Kidney glomerular epithelial cell (primary cell): ENCODE data around the gene FGF5.
A peak's percentile ranks its signal among the peaks of the same experiment; 100 is the strongest.
"Not testable (repeated sequence)": the region's sequence is repeated elsewhere in the genome, so short reads cannot be mapped to it uniquely, and the experiment has no call there.

Experiments used
- DNase-seq: peaks from one replicate; lab custom pipeline; 2025; lab: John Stamatoyannopoulos, UW

FGF5 gene

DNA sequence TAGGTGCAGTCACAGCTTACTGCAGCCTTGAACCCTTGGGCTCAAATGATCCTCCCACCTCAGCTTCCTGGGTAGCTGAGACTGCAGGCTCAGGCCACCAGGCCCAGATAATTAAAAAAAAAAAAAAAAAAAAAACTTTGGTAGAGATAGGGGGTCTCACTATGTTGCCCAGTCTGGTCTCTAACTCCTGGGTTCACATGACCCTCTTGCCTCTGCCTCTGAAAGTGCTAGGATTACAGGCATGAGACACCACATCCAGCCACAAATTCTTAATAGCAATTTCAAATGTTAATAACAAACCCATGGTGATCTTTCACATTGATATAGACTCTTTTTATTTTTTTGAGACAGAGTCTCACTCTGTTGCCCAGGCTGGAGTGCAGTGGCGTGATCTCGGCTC lies 12.3 kb upstream of the FGF5 start:
- DNase-seq, result no peak

DNA sequence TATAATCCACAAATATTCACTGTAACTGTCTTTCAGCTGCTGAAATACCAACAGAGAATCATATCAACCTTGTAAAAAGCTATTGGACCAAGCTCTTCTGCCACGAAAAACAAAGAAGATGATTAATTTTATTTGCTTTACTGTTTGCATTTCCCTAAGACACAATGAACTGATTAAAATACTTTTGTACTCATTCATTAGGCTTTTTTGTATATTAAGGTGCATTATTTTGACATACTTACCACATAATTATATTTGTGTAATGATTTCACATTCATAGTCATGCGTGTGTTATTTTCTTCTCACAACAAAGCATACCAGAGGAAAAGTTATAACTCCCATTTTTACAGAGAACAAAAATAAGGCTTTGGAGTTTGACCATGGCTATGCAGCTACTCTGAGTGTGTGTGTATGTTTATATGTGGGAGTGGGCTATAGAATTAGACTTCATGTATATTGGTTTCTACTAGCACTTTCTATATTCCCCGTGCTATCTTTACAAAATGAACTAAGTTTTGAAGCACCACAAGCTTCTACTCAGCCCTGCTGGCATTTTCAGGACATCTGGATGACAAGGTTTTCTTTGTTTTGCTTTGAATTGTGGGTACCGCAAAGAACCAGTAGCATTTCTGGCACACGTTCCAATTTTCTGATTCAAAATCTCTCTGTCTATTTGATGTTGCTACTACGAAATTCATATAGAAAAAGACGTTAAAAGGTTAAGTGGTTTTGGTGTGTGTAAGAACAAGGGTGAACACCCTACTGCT lies 11.0 kb upstream of the FGF5 start:
- DNase-seq, result no peak

DNA sequence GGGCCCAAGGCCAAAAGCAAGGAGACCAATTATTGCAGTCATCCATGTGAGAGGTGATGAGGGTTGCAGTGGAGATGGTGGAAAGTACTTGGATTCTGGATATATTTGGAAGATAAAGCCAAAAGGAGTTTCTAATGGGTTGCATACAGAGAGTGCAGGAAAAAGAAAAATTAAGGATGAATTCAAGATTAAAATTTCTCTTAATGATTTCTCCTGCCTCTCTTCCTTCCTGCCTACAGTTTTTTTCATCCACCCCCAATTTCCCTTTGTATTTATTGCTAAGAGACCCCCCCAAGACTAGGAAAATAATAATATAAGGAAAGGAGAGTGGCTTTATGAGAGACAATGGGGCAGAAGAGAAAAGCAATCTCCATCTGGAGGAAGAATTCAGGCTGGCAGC lies 8.6 kb upstream of the FGF5 start:
- DNase-seq, result no peak

DNA sequence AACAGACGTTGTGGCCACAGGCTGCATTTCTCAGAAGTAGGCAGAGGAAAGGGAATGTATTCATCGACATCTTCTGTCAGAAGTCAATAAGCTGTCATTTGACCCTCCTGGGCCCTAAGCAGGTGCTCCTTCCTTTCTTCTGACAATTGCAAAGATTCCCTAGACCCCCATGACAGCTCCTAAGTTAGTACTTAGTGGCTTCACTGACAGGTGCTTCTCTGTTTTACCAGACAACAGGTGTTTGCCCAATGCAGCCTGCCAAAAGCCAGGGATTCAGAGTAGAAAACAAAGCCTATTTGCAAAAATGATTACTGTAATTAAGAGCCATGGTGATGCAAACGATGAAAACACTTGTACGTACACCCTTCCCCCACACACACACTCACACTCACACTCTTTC lies 7.5 kb upstream of the FGF5 start:
- no peak for DNase-seq

DNA sequence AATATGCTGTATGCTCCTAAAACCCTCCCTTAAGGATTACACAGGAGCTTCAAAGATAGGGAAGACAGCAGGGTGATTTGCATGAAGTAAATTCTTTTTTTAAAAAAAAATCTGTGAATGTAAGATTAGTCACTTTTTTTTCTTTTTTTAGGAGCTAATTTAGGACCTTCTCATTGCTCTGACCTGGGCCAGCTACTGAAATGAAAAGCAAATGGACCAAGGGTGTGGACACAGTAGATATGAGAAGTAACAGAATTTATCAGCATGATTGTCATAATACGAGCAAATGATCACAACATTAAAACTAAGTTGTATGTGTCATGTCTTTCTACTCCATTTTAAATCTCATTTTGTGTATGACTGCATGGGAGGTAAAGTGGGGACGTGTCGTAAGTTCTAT lies 6.6 kb upstream of the FGF5 start:
- DNase-seq, result no peak

DNA sequence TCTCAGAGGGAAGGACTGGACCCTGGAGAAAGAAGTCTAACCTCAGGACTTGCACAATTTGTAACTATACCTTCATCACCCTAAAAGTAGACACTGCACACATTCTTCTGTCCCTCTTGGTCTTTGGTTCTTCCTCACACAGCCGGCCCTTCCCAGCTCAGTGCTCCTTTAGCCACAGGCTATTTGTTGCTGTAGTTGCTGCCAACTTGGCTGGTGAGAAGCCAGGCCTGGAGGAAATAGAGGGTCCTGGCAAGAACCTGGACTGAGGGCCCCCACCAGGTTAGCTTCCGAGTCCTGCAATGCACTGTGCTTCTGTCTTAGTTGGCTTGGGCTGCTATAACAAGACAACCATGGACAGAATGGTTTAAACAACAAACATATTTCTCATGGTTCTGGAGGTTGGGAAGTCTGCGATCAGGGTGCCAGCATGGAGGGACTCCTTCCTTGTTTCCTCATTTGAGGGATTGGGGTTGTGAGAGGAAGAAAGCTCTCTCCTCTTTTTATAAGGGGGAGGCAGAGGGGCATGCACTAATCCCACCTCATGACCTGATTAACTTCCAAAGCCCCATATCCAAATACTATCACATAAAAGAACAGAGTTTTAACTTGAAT lies 4.4 kb upstream of the FGF5 start:
- no peak for DNase-seq

DNA sequence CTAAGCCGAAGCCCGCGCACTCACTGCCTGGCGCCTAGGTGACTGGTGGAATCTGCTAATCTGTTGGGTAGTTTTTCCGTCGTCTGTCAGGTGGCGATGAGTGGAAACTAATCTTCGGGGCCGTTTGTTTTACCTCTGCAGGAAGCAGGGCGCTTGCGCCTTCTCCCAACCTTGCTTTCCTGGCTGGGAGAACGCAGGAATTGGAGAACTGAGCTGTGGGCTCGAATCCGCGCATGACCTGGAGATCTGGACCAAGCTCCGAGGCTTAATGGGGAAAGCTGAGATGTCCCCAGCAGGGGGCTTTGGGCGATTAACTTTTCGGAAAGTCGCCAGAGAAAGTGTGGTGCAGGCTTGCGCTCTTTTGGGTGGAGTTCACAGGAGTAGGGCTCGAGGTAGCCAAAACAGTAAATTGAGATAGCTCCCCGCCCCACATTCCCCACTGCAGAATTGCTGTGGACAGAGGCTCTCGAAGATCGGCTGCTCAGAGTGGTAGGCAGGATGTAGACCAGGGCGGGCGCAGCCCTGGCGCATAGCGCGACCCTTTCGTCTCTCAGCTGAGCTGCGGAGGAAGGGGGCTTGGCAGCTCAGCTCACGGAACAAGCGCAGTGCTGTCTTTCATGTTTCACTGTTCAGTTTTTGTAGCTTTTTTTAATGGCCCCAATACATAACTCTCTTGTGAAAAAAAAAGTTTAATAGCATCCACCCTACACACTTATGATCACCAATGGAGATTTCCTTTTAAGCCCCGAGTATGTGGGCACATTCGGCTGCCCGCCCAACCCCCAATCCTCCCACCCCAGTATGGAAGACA lies 2.7 kb upstream of the FGF5 start:
- no peak for DNase-seq

DNA sequence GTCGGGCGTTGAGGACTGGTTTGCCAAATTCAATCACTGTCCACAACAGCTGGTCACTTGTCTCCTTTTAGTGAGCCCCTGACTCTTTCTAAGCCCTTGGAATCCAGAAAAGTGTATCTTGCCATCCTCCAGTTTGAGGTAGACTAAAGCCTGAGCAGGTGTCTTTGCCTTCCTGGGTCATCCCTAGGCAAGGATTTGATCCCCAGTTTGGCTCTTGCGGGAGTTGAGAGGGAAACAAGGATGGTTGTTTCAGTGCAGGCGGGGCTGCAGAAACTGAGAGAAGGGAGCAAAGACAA lies 2.2 kb upstream of the FGF5 start:
- DNase-seq, result no peak

DNA sequence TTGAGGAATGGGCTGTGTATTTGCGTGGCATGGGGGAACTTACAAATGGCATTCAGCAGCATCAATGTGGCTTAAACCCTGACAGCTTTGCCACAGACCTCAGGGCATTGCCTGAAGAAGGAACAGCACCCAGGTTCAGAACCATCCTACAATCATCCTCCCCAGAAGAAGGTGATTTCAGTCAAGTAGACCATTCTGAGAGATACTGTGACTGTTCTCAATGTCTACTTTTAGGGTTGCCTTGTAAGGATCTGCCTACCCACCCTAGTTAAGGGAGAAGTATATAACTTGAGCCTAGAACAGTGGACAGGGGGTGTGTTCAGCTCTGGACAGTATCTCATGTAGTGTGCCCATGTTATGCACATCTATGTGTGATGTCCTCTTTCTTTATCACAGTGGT lies 1.6 kb upstream of the FGF5 start:
- no peak for DNase-seq

DNA sequence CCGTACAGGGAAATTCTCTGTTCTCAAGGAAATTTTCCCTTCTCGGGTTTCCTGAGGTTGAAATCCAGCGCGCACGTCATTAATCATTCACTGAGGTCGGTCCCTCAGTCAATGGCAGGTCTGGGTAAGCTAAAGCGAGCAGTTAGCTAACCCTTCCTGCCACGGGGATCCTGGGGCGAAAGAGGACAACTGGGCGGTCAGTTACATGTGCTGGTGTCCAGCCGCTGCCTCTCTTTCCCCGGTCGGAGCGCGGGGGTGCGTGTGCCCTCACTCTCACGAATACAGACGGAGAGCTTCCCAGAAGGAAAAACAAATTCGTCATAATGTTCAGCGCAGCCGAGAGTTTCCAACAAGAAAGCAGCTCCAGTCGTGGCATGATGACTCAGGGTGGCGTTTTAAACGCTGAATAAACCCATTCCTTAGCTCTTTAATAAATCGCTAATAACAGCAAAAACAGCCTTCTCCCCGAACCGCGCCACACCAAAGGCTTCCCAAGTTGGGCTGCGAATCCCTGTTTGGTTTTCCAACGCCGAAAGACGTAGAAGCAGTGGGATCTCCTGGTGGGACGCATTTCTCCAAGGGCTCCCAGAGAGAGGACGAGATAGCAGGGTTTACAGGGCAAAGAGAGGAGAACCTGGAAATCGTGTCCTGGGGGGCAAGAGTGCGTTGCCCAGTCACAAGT lies 752 bp upstream of the FGF5 start:
- peak; percentile 78 for DNase-seq

DNA sequence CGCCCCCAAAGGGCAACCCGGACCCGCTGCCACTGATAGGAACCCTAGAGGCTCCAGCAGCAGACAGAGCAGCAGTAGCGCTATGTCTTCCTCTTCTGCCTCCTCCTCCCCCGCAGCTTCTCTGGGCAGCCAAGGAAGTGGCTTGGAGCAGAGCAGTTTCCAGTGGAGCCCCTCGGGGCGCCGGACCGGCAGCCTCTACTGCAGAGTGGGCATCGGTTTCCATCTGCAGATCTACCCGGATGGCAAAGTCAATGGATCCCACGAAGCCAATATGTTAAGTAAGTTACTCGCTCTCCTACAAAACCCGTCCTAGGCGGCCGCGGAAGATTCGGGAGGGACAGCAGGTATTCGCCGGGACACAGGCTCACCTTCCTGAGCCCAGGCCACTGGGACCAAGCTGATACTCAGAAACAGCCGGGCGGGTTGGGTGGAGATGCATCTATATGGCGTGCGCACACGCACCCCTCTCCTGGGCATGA lies 477 bp downstream of the FGF5 start:
- DNase-seq, result peak; percentile 63

DNA sequence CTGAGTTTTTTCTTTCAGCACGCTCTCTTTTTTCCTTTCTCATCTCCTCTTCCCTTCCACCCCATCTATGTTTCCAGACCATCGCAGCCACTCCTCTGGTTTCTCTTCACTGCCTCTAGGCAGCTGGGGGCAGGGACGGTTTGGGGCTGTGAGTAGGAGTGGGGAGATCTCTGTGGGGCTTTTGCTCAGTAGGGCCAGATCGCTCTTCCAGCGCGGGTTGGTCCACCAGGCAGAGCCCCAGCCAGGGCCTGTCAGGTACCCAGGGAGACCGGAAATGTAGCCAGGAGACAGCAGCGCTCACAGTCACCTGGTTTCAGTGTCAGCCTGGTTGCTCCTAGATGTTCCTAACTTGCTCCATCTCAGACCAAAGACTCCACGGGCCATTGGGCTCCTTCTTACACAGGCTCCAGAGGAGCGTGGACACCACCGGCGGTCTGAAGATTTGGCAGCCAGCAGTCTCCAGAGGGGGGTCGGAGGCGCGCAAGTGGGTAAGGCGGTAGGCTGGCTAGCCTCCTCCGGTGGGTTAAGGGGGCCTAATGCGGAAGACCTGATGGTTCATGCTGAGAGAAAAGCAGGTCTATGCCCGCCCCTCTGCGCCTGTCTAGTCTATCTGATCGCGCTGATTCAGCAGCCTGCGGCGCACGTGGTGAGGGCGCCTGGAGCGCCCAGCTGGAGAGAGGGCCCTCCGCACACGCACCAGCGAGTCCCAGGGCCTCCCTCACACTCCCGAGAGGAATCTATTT lies 1.8 kb downstream of the FGF5 start:
- DNase-seq, result no peak

DNA sequence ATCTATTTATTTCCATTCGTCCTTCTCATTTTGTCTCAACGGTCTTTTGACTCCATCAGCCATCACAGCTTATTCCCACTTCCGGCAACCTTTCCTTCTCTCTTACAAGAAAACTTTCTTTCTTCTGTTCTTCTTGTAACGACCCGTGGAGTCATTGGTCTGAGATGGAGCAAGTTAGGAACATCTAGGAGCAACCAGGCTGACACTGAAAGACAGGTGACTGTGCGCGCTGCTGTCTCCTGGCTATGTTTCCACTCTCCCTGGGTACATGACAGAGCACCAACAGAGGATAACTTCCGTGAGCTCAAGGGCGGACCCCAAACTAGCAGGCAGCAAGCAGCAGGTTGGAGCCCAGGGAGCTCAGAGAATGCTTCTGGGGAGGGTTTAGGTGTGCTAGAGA lies 2.5 kb downstream of the FGF5 start:
- DNase-seq, result no peak

DNA sequence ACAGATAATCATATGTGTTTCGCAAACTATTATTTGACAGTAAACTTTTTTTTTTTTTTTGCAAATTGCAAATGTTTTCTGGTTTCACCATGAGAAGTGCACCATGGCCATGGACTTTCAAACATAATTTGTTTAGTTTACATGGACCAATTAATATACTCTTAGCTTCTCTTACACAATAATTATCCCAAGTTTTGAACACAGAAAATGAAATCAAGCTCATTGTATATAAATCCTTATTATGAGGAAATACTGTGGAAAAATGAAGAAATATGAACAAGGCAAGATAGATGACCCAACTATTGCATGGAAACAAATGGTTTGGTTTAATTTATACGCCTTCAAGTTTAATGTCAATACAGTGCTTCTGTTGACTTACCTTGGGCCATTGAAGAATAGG lies 3.9 kb downstream of the FGF5 start:
- no peak for DNase-seq

DNA sequence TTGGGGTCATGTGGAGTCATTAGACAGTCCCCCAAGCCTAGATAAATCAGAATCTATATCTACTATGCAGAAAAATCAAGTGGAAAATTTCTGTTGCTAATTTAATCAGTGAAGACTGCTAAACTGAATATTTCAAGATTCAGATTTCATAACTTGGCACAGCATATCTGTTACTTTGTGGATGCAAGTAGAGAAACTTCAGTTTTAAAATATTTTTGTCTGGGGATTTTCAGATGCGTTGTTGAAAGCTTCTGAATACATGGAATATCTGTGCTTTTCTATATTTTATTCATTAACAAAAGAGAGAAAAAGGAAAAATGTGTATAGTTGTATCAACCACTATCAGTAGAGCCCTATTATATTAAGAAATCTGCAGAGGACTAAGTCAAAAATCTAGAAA lies 4.4 kb downstream of the FGF5 start:
- no peak for DNase-seq

DNA sequence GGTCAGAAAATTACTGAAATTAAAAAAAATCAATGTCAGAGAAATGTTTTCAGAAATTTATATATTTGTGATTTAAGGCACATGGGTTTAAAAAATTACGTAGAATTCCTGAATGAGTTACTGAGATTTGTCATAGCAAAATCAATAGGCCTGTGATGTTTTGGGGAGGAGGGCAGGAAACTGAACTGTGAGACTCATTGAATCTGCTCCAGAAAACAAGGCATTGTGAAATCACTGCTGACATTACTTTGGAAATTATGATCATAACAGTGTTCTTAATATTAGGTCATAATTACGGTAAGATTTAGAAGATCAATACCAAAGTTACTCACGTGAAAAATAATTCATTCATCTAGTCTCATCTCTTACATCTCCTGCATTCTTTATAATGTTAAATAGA lies 5.3 kb downstream of the FGF5 start:
- DNase-seq, result no peak

DNA sequence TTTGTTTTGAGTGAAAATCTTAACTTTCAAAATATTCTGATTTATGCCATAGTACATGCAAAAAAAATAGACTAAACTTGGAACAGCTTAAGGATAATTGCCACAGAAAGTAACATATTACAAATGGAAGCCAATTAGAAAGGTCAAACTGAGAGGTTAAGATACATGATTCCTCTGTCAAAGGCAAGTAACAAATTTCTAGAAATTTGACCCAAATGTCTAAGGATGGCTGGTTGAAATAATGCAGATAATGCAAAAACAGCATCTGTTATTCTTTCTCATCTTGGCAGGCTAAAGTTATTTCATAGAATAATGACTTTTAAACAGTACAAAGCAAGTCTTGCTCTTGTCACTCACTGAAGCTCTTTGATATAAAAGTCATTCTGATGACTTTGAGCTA lies 10.5 kb downstream of the FGF5 start:
- DNase-seq, result no peak

DNA sequence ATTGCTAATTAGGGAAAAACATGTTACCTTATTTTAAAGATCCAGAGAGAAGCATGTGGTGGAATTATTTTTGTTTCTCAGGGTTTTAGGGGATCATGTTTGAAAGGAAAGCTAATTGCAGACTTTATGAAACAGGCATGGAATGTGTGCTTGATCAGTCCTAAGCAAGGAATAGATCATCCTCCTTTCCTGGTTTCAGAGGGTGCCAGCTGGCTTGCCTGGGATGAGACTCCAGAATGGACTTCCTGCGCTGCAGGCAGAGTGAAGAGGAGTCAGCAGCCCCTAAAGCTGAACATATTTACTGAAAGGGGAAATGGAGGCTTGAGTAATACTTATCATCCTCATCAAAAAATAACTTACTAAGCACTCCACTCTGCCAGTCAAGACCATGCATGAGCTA lies 13.3 kb downstream of the FGF5 start:
- DNase-seq, result no peak

DNA sequence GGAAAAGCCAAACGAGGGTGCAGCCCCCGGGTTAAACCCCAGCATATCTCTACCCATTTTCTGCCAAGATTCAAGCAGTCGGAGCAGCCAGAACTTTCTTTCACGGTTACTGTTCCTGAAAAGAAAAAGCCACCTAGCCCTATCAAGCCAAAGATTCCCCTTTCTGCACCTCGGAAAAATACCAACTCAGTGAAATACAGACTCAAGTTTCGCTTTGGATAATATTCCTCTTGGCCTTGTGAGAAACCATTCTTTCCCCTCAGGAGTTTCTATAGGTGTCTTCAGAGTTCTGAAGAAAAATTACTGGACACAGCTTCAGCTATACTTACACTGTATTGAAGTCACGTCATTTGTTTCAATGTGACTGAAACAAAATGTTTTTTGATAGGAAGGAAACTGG lies 20.0 kb downstream of the FGF5 start:
- no peak for DNase-seq

DNA sequence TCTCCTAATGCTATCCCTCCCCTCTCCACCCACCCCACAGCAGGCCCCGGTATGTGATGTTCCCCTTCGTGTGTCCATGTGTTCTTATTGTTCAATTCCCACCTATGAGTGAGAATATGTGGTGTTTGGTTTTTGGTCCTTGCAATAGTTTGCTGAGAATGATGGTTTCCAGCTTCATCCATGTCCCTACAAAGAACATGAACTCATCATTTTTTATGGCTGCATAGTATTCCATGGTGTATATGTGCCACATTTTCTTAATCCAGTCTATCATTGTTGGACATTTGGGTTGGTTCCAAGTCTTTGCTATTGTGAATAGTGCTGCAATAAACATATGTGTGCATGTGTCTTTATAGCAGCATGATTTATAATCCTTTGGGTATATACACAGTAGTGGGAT lies 24.2 kb downstream of the FGF5 start:
- not testable (repeated sequence) for DNase-seq

DNA sequence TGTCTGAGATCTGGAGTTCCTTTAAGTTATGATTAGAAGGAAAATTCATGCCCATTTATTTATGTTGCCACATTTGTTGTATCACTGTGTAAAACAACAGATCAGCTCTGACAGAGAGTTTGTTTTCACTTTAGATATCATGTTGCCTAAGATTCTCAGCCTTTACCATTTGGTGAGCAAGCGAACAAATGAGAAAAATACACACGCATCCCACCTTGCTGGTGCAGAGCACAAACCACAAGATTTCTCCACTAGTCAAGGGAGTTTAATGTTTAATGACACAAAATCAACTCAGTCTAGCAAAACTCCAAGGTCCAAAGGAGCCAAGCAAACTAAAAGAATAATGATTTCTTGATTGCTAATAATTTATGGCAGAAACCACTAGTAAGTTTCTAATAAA lies 27.7 kb downstream of the FGF5 start:
- DNase-seq, result peak; percentile 28

DNA sequence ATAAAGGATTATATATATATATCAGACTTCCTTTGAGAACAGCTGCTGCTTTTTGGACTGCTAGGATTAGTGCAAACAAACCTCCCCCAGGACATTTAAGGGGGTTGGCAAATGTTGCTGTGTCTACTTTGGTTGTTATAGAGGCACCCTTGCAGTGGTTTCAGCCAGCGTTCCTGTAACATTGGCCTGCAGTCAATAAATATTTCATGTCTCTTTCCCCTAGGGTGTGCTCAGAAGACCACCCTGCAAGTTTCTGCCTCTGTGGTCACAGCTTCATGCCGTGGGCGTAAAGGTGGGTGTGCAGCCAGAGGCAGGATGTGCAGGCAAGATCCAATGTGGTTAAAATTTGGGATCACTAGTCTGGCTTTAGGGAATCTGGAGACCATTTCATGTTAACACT lies 28.9 kb downstream of the FGF5 start:
- no peak for DNase-seq
